GM18868 (cell line): ENCODE results near the gene THAP6.
A peak's percentile ranks its signal among the peaks of the same experiment; 100 is the strongest.
"Not testable (repeated sequence)": the region's sequence is repeated elsewhere in the genome, so short reads cannot be mapped to it uniquely, and the experiment has no call there.

Experiments used
- ATAC-seq: cut with Tn5 transposase; IDR thresholded peaks from one replicate; pipeline ENCODE4 v1.9.1; 2021; ENCODE audit warnings: mild to moderate bottlenecking, moderate library complexity; ENCODE audit not compliant: unreplicated experiment

Gene THAP6

GRCh38 chr4:75525086-75525485 lies 10.8 kb downstream of the THAP6 start:
- ATAC-seq = no peak

- ATAC-seq = no peak
Observed at GRCh38 chr4:75525910-75526309, 11.6 kb downstream of the THAP6 start.

- no peak for ATAC-seq
Observed at GRCh38 chr4:75527482-75527881, 13.2 kb downstream of the THAP6 start.

GRCh38 chr4:75530556-75531322 lies 16.5 kb downstream of the THAP6 start:
- ATAC-seq = no peak

- ATAC-seq = not testable (repeated sequence)
Observed at GRCh38 chr4:75531536-75532143, 17.4 kb downstream of the THAP6 start.

GRCh38 chr4:75533339-75533887 lies 19.1 kb downstream of the THAP6 start:
- not testable (repeated sequence) for ATAC-seq

- not testable (repeated sequence) for ATAC-seq
Observed at GRCh38 chr4:75533926-75534325, 19.7 kb downstream of the THAP6 start.

- not testable (repeated sequence) for ATAC-seq
Observed at GRCh38 chr4:75537308-75537707, 23.0 kb downstream of the THAP6 start.

GRCh38 chr4:75542824-75543223 lies 28.6 kb downstream of the THAP6 start:
- no peak for ATAC-seq

GRCh38 chr4:75544220-75544619 lies 29.9 kb downstream of the THAP6 start:
- not testable (repeated sequence) for ATAC-seq

GRCh38 chr4:75544870-75545269 lies 30.6 kb downstream of the THAP6 start:
- ATAC-seq = no peak

- no peak for ATAC-seq
Observed at GRCh38 chr4:75545526-75545925, 31.3 kb downstream of the THAP6 start.

GRCh38 chr4:75547647-75548387 lies 33.5 kb downstream of the THAP6 start:
- ATAC-seq = no peak

GRCh38 chr4:75549019-75549418 lies 34.7 kb downstream of the THAP6 start:
- no peak for ATAC-seq

- no peak for ATAC-seq
Observed at GRCh38 chr4:75552452-75552851, 38.2 kb downstream of the THAP6 start.

GRCh38 chr4:75555294-75556164 lies 41.3 kb downstream of the THAP6 start, which contains the start of gene ODAPH:
ODAPH (plus strand) TSS chr4:75556066; CDS start chr4:75556083, 17 bp downstream.
- peak; percentile 97 for ATAC-seq

GRCh38 chr4:75557696-75558095 lies 43.4 kb downstream of the THAP6 start:
- no peak for ATAC-seq

- ATAC-seq = no peak
Observed at GRCh38 chr4:75561789-75562188, 47.5 kb downstream of the THAP6 start.

- no peak for ATAC-seq
Observed at GRCh38 chr4:75564023-75564422, 49.8 kb downstream of the THAP6 start.

- ATAC-seq = no peak
Observed at GRCh38 chr4:75565481-75565880, 51.2 kb downstream of the THAP6 start.
